NCI-H128 (cell line): ENCODE measurements around the gene COA8.
"Not testable (repeated sequence)": the region's sequence is repeated elsewhere in the genome, so short reads cannot be mapped to it uniquely, and the experiment has no call there.

Source experiments
- DNase-seq: peaks from one replicate; lab custom pipeline; 2025; ENCODE audit not compliant: unreplicated experiment; lab: John Stamatoyannopoulos, UW

Gene COA8

DNA sequence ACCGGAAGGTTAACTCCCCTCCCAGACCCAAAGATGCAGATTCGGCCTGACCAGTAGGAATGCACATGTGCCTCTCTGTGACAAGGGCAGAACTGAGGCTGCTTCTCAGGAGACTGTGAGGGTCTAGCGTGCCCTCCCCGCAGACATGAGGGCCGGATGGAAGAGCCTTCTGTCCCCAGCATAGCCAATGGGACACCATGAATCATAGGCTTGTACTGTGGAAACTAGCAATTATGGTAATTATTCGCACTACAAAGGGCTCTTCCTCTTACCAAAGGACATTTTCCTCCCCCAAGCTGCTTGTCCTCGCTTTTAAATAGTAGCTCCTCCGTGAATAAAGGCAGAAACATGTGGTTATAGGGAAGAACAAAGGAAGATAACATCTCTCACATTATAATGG lies 6.2 kb downstream of the COA8 start:
- no peak for DNase-seq

DNA sequence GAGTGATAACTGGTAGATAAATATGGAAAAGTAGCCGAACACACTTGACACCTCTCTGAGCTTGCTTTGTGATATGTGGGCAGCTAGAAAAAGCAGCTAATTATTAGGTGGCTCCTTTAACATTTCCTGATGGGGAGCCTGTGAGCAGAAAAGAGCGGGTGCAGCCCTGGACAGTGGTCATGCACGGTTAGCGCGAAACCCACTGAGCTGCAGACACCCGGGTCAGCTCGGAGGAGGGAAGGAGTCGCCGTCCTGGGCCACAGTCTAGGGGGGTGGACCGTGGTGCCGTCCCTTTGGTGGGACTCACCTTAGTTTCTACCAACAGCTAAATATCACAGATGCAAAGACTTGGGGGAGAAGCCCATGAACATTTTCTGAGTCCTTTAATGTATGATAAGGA lies 6.6 kb downstream of the COA8 start:
- no peak for DNase-seq

DNA sequence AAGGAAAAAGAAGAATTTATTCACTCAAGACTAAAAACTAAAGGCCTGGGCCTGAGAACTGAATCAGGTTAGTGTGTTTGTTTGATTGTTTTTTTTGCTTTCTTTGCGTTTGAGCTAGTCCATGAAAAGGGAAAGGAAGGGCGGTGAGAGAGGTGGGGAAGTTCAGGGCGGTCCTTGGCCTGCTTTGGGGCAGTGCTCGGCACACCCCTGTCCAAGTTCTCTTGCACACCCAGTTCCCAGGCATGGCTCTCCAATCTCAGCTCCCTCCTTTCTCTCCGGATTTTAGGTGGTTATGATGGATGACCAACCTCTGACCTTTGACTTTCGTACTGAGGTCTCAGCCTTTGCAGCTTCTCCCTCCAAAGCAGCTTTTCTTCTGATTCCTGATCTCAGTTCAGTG lies 11.3 kb downstream of the COA8 start:
- DNase-seq: no peak

DNA sequence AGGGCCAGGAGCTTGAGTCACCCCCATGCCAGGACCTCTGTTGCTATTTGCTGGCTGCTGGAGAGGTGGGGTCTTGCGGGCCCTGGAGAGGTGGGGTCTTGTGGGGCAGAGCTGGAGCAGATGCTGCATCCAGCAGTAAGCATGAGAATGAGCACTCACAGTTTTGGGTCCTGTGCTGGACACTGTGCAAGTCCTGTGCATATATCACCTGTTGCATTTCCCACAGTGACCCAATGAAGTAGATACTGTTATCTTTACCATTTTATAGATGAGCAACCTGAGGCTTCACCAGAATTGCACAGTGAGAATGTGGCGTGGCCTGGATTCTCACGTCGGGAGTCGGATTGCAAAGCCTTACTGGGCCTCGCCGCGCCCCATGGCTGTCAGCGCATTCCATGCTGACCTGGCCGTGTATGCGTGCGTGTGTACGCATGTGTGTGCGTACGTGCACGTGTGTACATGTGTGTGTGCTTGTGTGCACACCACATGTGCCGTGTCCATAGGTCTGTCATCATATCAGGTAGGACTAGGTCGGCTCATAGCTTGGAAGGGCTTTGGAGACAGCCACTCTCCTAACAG lies 12.0 kb downstream of the COA8 start:
- DNase-seq: no peak

DNA sequence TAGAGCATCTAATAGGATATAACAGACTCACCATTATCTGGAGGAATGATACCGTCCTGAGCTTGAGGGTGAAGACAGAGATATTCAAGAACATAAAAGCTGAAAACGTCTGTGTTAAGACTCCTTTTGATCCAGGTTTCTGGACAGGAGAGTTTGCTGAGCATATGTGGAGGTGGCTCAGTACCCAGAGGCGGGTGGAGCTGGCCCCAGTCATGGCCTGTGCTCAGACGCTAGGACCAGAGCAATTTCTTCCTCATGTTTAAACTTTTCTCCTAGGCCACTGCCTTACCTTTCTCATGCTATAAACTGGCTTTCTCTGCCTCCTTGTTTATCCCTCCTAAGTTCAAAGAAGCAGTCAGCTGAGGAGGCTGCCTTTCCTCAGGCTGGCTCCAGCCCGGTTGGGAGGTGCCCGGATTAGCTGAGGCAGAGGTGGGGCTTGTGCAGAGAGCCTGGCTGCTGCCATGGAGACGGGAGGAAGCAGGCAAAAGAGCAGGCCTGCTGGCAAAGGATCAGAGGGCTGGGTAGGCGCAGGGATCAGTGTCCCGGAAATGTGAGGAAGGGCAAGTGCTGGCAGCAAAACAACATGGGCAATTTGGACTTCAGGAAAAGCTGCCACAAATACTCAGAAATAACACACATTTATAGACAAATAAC lies 13.7 kb downstream of the COA8 start:
- DNase-seq: peak; percentile 2

DNA sequence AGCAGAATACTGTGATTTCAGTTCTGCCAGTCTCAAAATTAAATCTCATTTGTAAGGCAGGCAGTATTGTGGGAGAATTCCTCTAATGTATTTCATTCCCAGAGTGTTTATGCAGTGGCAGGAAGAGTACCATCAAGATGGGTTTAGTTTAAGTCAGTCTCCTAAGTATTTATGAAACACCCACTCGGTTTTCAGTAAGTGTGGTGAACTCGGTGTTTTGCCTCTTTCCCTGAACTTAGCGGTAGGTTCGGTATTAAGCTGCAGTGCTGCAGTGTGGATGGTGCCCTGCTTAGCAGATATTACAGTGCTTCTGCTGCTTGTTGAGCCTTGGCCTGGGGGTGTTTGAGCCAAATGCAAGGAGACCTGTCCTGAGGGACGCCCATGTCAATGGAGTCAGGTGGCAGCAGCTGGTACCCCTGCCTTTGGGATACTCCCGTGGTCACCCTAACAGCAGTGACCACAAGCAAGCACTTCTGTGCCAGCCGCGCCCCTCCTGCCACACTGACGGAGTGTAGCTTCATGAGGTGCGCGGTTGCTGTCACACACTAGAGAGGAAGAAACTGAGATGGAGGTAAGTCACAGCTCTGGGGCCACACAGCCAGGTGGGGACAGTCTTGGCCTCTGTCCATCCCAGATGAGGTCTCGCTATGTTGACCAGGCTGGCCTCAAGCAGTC lies 15.8 kb downstream of the COA8 start:
- DNase-seq: no peak

DNA sequence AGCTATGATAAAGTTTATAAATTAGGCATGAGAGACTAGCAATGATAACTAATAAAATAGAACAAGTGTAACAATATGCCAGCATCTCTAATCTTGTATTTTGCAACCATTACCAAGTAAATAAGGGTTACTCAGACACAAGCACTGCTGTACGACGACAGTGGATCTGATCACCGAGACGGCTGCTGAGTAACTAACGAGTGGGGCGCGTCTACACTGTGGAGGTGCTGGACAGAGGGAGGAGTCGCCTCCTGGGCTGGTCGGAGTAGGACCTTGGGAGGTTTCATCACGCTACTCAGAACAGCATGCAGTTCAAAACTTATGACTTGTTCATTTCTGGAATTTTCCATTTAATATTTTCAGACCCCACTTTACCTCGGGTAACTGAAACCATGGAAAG lies 18.4 kb downstream of the COA8 start:
- no peak for DNase-seq

DNA sequence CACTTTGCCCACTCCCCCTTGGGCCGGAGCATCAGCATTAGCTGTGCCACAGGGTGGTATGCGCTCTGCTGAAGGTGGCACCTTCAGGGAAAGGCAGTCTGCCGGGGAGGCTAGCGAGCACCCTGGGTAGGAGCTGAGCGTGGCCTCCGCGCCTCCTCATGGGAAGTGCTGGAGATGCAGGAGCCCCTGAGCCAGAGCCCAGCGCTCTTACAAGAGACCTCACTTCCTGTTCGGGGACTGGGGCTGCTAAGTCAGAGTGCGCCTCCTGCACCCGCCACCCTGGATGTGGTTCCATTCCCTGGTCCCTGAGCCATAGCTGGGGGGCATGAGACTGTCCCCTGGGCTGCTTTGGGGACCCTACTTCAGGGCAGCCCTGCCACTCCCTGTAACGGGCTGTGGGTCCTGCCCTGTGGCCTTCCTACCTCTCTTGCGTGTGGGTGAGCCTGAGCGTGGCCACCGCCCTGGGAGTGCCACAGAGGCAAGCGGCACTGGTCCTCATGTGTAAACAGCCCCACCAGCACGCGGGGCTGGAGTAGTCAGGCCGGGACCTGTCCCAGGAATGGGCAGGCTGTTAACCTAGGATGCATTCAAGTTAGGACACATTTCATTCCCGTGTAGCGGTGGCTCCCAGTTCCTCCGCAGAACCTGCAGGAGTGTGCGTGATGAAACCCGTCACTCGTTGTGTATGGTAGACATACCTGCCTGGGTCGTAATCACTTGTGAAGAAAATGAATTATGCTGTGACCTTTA lies 19.4 kb downstream of the COA8 start:
- no peak for DNase-seq

DNA sequence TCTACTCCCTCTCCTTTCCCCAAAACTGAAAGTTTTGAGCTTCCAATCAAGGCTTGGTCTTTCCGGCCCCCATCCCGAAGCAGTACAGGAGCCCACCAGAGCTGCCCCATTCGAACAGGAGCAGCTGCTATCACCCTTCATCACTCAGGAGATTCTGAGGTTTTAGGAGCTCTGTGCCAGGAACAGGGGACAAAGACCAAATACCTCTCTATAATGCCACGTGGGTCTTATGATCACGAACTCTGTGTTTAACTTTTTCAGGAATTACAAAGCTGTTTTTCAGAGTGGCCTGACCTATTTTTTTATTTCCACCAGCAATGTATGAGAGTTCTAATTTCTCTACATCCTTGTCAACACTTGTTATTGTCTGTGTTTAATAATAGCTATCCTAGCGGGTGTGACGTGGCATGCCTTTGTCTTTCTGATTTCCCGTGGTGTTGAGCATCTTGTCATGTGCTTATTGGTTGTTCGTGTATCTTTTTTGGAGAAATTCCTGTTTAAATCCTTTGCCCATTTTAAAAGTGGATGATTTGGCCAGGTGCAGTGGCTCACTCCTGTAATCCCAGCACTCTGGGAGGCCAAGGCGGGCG lies 21.7 kb downstream of the COA8 start:
- DNase-seq: no peak

DNA sequence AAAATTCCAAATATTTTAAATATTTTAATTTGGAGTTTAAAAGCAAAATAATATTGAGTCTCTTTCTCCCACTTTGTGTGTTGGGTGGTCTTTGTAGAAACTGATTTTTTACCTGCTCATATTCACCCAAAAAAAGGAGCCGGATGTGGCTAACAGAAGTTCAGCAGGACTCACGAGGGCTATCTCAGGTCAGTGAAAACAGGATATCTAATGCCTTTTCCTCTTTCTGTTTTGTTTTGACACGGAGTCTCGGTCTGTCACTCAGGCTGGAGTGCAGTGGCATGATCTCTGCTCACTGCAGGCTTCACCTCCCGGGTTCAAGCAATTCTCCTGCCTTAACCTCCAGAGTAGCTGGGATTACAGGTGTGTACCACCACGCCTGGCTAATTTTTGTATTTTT lies 30.8 kb downstream of the COA8 start:
- DNase-seq: no peak

DNA sequence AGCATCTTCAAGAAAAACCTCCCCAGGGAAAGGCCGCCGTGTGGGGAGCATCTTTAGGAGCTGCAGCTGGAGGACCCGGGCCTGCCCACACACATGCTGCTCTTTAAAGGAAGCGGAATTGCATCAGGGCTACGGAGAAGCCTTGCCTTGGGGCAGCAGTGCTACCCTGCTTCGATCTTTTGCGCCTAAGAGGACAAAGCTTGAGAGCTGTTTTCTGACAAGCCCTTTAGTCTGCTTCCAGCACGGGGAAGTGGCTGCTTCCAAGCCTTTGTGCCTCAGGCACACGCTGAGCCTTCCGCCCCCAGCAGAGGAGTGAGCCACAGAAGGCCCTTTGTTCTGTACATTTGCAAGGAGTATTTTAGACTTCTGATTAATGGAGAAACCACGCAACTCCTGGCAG lies 31.5 kb downstream of the COA8 start:
- peak; percentile 66 for DNase-seq

DNA sequence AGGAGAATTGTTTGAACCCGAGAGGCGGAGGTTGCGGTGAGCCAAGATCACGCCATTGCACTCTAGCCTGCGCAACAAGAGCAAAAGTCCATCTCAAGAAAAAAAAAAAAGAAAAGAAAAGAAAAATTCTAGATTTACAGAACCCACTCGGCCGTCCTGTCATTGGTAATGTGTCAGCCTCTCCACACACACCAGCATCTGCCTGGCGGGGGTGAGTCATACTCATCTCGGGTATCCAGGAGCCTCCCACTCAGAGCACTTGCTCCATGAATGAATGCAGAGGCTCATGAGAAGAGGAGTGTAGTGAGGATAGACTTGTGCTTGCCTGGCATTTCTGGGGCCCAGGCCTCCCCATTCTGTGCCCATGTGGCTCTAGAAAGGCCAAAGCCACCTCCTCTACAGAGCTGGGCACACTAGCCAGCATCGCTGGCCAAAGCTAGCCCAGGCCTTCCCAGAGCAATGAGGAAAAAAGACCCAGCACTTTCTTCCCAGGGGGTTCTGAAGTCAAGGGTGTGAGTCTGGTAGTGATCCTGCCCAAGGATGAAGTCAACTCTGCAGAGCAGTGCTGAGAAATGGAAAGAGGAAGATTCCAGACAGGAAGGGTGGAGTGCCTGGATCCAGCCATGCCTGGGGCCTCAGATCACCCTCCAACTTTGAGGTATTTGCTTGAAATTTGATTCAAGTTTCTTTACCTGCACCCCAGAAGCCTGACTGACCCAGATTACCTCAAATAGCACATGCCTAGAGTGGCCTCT lies 35.0 kb downstream of the COA8 start:
- no peak for DNase-seq

DNA sequence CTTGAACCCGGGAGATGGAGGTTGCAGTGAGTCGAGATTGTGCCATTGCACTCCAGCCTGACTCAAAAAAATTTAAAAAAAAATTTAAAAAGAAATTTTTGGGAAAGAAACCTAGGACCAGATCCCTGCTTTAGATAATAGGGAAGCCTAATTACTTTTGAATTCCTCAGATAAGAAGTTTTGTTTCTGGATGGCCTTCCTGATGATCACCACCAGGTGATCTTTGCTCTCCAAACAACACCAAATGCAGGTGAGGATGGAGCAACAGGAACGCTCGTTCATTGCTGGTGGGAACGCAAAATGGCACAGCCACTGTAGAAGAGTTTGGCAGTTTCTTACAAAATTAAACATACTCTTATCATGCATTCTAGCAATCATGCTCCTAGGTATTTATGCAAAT lies 37.7 kb downstream of the COA8 start:
- DNase-seq: no peak

DNA sequence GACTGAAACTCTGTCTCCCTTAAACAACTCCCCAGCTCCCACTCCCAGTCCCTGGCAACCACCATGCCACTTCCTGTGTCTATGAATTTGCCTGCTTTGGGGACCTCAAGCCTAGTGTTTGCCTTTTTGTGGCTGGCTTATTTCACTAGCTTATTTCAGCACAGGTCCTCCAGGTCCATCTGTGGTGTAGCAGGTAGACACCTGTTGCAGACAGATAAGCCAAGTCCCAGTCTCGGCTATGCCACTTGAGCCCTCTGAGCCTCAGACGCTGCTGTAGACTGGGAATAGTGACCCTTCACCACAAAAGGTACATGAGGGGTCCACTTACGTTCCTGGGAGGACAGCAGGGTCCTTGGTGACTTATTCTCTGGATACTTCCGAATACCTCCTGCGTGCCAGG lies 41.9 kb downstream of the COA8 start:
- no peak for DNase-seq

DNA sequence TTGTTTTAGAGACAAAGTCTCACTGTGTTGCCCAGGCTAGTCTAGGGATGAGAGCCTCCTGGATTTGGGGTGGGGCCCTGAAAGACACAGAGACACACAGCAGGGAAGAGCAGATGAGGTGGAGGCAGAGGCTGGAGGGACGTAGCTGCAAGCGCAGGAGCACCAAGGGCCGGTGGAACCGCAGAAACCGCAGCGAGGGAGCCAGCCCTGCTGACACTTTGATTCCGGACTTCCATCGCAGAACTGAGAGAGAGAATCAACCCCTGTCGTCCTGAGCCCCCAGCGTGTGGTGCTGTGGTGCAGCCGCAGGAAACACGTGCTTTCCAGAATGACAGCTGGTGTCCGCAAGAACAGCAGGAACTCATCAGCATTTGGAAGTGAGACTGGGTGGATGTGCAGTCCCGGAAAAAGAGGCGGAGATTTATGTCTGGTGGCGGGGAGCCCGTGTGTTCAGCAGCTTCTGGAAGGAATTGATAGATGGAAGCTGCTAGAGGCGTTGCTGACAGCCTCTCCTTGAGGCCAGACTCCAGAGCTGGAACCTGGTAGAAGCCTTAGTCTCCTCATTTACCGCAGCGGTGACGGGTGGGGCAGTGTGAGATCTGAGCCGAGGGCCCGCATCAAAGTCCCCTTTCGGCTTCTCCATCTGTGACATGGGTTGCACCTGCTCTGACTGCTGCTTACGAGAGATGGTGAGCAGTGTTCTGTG lies 44.4 kb downstream of the COA8 start:
- peak; percentile 65 for DNase-seq

DNA sequence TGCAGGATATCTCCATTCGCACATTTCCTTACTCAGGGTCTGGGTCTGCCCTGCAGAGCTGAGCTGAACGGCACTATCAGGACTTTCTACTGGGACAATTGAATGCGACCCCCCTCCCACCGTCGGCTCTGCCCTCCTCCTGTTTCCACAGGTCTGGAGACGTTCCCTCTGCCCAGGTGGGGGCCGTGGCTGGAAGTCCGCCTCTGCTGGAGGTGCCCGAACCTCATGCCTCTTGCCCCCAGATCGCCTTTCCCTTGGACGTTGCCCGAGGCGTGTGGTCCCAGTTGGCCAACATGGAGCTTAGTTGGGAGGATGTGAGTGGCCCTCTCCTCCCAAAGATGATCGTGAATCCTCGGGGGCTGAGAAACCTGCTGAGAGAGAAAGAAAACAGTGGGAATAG lies 45.1 kb downstream of the COA8 start:
- DNase-seq: no peak

DNA sequence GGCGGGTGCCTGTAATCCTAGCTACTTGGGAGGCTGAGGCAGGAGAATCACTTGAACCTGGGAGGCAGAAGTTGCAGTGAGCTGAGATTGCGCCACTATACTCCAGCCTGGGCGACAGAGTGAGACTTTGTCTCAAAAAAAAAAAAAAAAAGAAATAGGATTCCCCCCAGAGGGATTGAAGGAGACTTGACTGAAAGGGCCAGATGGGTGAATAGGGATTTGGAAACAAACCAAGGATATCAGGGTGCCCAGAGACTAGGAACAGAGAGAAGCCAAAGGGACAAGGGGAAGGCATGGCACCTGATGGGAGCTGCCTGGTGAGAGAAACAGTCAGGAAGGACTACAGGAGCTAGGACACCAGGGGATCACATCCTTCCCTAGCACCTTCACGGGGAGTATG lies 46.3 kb downstream of the COA8 start:
- not testable (repeated sequence) for DNase-seq

DNA sequence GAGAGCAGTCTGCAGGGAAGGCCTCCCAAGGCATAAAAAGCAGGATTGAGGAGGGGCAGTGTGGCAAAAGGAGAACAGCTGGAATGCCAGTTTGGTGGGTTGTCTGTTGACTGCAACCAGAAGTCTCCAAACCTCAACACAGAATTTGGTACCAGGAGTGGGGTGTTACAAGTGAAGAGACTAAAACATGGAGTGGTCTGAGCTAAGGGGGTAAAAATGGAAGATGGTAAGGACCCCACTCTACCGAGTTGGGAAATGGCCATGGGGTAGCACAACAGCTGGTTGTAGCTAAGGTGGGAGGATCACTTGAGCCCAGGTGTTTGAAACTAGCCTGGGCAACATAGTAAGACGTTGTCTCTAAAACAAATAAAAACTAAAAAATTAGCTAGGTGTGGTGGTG lies 48.5 kb downstream of the COA8 start:
- DNase-seq: no peak

DNA sequence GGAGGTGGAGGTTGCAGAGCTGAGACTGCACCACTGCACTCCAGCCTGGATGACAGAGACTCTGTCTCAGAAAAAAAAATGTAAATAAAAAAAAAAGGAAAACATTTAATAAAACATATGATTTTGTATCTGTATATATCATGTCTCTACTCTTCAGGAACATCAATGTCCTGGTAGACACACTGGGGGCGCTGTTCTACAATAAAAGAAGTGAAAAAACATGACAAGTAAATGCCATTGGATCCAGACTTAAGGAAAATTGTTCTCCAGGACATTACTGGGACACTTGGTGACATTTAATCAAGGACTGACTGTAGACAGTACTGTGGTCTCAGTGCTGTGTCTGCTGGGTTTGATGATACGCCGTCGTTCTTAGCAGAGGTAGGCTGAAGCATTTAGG lies 50.8 kb downstream of the COA8 start:
- no peak for DNase-seq

DNA sequence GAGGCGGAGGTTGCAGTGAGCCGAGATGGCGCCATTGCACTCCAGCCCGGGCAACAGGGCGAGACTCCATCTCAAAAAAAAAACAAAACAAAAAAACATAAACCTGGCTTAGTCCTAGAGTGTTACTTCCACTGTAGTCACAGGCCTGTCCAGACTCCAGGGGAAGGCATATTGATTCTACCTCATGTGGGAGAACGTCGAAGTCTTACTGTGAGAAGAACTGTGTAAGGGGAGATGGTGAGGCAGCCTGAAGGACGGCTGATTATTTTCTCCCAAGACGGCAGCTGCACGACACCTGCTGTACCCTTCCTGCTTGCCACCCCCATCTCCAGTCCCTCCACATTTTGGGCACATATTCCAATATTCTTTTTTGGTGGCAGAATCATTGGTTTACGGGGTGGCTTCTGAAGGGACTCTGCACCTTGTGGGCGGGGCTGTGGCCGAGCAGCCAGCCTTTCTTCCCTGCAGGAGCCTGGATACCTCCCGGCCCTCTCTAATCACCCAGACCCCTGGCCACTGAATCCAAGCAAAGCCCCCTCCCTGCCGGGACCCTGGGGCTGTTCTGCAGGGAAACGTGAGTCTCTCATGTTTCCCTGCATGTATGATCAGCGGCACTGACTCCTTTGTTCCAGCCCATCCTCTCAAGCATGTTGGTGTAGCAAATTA lies 54.0 kb downstream of the COA8 start:
- no peak for DNase-seq
